ENCODE data around the gene PLCB2. TPM values are rescaled to one million over a fixed set of nuclear protein-coding genes. Genes with fewer than 3 reads are reported as not detected.

Gene PLCB2
- total RNA-seq, 3 donors from 2014 or later (not counting 1 experiment from before 2014, with no cell fraction given), result 345 to 440 (median 432) TPM

DNA sequence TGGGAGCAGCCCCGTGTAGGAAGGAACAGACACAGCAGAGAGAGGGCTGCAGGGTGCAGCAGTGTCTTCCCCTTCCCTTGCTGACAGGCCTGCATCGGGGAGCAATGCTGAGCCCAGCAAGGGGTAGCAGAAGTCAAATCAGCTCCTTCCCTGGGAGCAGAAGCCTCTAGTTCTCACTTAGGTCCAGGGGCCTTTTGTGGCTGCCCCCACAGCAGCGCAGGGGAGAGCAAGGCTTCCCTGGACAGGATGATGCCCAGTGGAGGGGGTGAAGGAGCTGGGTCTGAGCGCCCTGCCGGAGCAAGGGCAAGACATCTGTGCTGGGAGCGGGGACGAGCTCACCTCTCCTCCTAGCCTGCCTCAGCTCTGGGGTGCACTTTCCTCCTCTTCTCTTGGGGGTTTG lies 827 bp downstream of the PLCB2 start:
- Histone ChIP-seq H3K4me3 (ENCODE audit: low read length) (peak overlapping the region; percentile 86), H3K27ac (ENCODE audit: low read length) (peak overlapping the region; percentile 46), H3K4me1 (ENCODE audit: control insufficient read depth, insufficient read depth, low read length) (peaks cover 52% of the 10 kb centered on the region), H3K36me3 (ENCODE audit: control insufficient read depth, insufficient read depth, low read length) (peaks cover 26% of the 10 kb centered on the region), H3K27me3 (ENCODE audit: control insufficient read depth, insufficient read depth, low read length) (no peaks in the 10 kb centered on the region), H3K9me3 (ENCODE audit: control insufficient read depth, insufficient read depth, low read length) (no peaks in the 10 kb centered on the region)
- H3K27ac Mint-ChIP-seq, result peak overlapping the region; percentile 84 to 92
- no peaks in the 10 kb centered on the region for H3K27me3 Mint-ChIP-seq (ENCODE audit: low read depth in 2 of 2)
- intact Hi-C loops (cut with micrococcal nuclease), result no loop called here
- ATAC-seq (no peak), DNase-seq (peak in 1 of 2 donors; percentile 42)
- WGBS (ENCODE audit: insufficient coverage), result 2% methylated on average over 3 of the region's 7 CpGs
- peak overlapping the region; percentile 95 for H3K4me3 Mint-ChIP-seq
- H3K36me3 Mint-ChIP-seq, result no peaks in the 10 kb centered on the region
- no peaks in the 10 kb centered on the region for H3K9me3 Mint-ChIP-seq
- TF ChIP-seq, protein P1, sequence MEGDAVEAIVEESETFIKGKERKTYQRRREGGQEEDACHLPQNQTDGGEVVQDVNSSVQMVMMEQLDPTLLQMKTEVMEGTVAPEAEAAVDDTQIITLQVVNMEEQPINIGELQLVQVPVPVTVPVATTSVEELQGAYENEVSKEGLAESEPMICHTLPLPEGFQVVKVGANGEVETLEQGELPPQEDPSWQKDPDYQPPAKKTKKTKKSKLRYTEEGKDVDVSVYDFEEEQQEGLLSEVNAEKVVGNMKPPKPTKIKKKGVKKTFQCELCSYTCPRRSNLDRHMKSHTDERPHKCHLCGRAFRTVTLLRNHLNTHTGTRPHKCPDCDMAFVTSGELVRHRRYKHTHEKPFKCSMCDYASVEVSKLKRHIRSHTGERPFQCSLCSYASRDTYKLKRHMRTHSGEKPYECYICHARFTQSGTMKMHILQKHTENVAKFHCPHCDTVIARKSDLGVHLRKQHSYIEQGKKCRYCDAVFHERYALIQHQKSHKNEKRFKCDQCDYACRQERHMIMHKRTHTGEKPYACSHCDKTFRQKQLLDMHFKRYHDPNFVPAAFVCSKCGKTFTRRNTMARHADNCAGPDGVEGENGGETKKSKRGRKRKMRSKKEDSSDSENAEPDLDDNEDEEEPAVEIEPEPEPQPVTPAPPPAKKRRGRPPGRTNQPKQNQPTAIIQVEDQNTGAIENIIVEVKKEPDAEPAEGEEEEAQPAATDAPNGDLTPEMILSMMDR (IDR thresholded peaks at IDR 0.05), result no peak
- H3K4me1 Mint-ChIP-seq, result peaks cover 51 to 63% of the 10 kb centered on the region in 2 donors

DNA sequence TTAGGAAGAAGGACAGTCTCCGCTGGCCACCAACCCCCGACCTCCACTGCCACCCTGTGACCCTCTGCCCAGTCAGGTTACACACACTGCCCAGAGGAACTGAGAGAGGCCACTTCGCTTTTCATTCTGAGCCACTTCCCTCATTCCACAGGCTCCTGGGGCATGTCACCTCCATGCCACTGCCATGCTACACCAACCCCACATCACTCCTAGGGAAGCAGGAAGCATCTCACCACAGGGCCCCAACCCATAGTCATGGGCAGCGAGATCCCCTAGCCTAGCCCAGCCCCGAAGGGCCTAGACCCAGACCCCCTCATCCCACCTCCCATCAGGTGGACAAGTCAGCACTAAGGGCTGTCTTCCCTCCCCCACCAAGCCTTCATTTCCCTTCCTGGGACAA lies 1.4 kb downstream of the PLCB2 start:
- DNase-seq, result no peak
- Histone ChIP-seq H3K4me1 (ENCODE audit: control insufficient read depth, insufficient read depth, low read length) (peaks cover 52% of the 10 kb centered on the region), H3K4me3 (ENCODE audit: low read length) (peak overlapping the region; percentile 86), H3K27me3 (ENCODE audit: control insufficient read depth, insufficient read depth, low read length) (no peaks in the 10 kb centered on the region), H3K27ac (ENCODE audit: low read length) (peak overlapping the region; percentile 19), H3K36me3 (ENCODE audit: control insufficient read depth, insufficient read depth, low read length) (peaks cover 32% of the 10 kb centered on the region), H3K9me3 (ENCODE audit: control insufficient read depth, insufficient read depth, low read length) (no peaks in the 10 kb centered on the region)
- H3K4me1 Mint-ChIP-seq, result peaks cover 51 to 62% of the 10 kb centered on the region in 2 donors
- no peaks in the 10 kb centered on the region for H3K27me3 Mint-ChIP-seq (ENCODE audit: low read depth in 2 of 2)
- H3K4me3 Mint-ChIP-seq, result peak overlapping the region; percentile 95
- intact Hi-C loops (cut with micrococcal nuclease), result no loop called here
- WGBS (ENCODE audit: insufficient coverage), result 15% methylated on average over 4 of the region's 5 CpGs
- no peak for ATAC-seq
- TF ChIP-seq, protein P1 (IDR thresholded peaks at IDR 0.05), result no peak
- no peaks in the 10 kb centered on the region for H3K36me3 Mint-ChIP-seq
- H3K9me3 Mint-ChIP-seq, result no peaks in the 10 kb centered on the region
- peak overlapping the region; percentile 84 to 92 for H3K27ac Mint-ChIP-seq

DNA sequence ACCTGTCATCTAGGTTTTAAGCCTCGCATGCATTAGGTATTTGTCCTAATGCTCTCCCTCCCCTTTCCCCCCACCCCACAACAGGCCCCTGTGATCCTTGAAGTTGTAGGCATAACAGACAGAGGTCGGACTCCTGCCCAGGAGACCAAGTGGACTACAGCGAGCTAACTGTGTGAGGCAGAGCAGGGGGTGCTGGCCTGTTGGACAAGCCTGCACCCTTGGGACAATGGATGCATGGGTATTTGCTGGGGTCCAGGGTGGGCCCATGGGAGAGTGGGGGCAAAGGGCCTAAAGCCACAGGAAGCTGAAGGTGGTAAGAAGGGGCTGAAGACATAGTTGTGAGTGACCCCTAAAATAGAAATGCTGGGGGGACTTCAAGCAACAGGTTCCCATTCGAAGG lies 2.5 kb downstream of the PLCB2 start:
- H3K4me3 ChIP-seq (ENCODE audit: low read length), result no peak overlapping the region
- no peaks in the 10 kb centered on the region for H3K27me3 ChIP-seq (ENCODE audit: control insufficient read depth, insufficient read depth, low read length)
- no peaks in the 10 kb centered on the region for H3K9me3 ChIP-seq (ENCODE audit: control insufficient read depth, insufficient read depth, low read length)
- Mint-ChIP-seq H3K36me3 (no peaks in the 10 kb centered on the region), H3K27ac (no peak overlapping the region), H3K9me3 (no peaks in the 10 kb centered on the region), H3K4me3 (peak overlapping the region; percentile 21), H3K4me1 (peaks cover 51 to 66% of the 10 kb centered on the region in 2 donors), H3K27me3 (ENCODE audit: low read depth in 2 of 2) (no peaks in the 10 kb centered on the region)
- ATAC-seq (no peak), DNase-seq (no peak)
- TF ChIP-seq, protein P1 (IDR thresholded peaks at IDR 0.05), result no peak
- 94% methylated on average over 4 of the region's 4 CpGs for WGBS (ENCODE audit: insufficient coverage)
- H3K27ac ChIP-seq (ENCODE audit: low read length), result no peak overlapping the region
- H3K4me1 ChIP-seq (ENCODE audit: control insufficient read depth, insufficient read depth, low read length), result peaks cover 52% of the 10 kb centered on the region
- peaks cover 43% of the 10 kb centered on the region for H3K36me3 ChIP-seq (ENCODE audit: control insufficient read depth, insufficient read depth, low read length)
- intact Hi-C loops (cut with micrococcal nuclease), result no loop called here

DNA sequence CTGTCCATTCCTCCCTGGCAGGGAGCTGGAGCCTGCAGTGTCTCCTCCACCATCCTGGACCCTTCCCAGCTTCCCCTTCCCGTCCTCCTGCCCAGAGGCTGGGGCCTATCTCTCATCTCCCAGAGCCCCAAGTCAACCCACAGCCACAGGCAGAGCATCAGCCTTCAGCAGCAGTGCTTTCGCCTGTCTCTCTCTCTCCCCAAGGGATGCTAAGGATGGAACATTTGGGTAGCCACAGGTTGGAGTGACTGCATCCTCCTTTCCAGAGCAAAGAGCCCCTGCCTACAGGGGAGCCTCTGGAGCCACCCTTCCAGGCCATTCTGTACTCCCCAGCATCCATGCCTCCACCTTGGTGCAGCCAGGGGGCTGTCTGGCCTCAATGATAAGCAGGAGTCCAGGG lies 4.2 kb downstream of the PLCB2 start:
- H3K4me3 ChIP-seq (ENCODE audit: low read length), result no peak overlapping the region
- H3K4me1 Mint-ChIP-seq, result peaks cover 45 to 50% of the 10 kb centered on the region in 2 donors
- H3K9me3 Mint-ChIP-seq, result no peaks in the 10 kb centered on the region
- 97% methylated on average over 2 of the region's 2 CpGs for WGBS (ENCODE audit: insufficient coverage)
- H3K27me3 ChIP-seq (ENCODE audit: control insufficient read depth, insufficient read depth, low read length), result no peaks in the 10 kb centered on the region
- DNase-seq (no peak), ATAC-seq (no peak)
- no peak overlapping the region for H3K4me3 Mint-ChIP-seq
- H3K27me3 Mint-ChIP-seq (ENCODE audit: low read depth in 2 of 2), result no peaks in the 10 kb centered on the region
- H3K9me3 ChIP-seq (ENCODE audit: control insufficient read depth, insufficient read depth, low read length), result no peaks in the 10 kb centered on the region
- peaks cover 57% of the 10 kb centered on the region for H3K36me3 ChIP-seq (ENCODE audit: control insufficient read depth, insufficient read depth, low read length)
- peaks cover 37% of the 10 kb centered on the region for H3K4me1 ChIP-seq (ENCODE audit: control insufficient read depth, insufficient read depth, low read length)
- intact Hi-C loops (cut with micrococcal nuclease), result no loop called here
- H3K27ac Mint-ChIP-seq, result peak overlapping the region in 1 of 2 donors; percentile 63
- TF ChIP-seq, protein P1 (IDR thresholded peaks at IDR 0.05), result no peak
- H3K27ac ChIP-seq (ENCODE audit: low read length), result no peak overlapping the region
- peaks cover 8% of the 10 kb centered on the region for H3K36me3 Mint-ChIP-seq
